Testis (tissue), 2 donors: ENCODE results near the gene TBCC.

Experiments
- CTCF ChIP-seq, 3 experiments: fragments of 450-650 bp in 2 of 3; fragments of 200-600 bp in 1 of 3; sonication (generic) in 1 of 3; IDR thresholded peaks; one replicate each; pipeline ENCODE4 v1.5.1; 2016 to 2019; ENCODE audit warnings: antibody characterized with exemption in 3 of 3, mild to moderate bottlenecking in 2 of 3, moderate library complexity in 1 of 3
- POLR2A ChIP-seq: fragments of 450-650 bp; IDR thresholded peaks from one replicate; pipeline ENCODE4 v1.6.1; 2017; ENCODE audit warnings: antibody characterized with exemption, mild to moderate bottlenecking, moderate library complexity

DNA sequence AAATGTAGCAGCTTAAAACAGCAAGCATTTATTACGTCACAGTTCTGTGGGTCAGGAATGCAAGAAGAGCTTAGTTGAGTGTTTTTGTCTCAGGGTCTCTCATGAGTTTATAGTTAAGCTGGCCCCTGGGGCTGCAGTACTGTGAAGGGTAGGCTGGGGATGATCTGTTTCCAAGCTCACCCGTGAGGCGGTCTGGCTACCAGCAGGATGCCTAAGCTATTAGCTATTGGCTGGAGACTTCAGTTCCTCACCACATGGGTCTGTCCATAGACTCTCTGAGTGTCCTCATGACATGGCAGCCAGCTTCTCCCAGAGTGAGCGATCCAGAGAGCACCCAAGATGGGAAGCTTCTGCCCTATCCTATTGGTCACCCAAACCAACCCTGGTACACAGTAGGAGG, 23.1 kb upstream of the TBCC start:
- TF ChIP-seq POLR2A (no peak), CTCF (IDR thresholded peaks at IDR 0.05) (no peak)
